M059J (cell line): ENCODE measurements around the gene PPEF1. TPM values are rescaled to one million over a fixed set of nuclear protein-coding genes. Genes with fewer than 3 reads are reported as not detected.

Source experiments
- total RNA-seq: library from RNA; depleted of rRNA; stranded (reverse); fragments of >200 nt; shearing (Covaris generic); gene quantifications from 2 replicates; pipeline ENCODE4 v1.2.3, GENCODE V29; 2014; rRNA removed

The PPEF1 gene
- total RNA-seq, 1 experiment from 2014 or later = not detected

Other genes starting within 250 kb of the PPEF1 start
- gene RS1, start 35.5 kb upstream of the PPEF1 start, total RNA-seq = not detected in 2 replicates